Measurements from ENCODE around the gene LBHD2. TPM values are rescaled to one million over a fixed set of nuclear protein-coding genes. Genes with fewer than 3 reads are reported as not detected.

The LBHD2 gene
- total RNA-seq, 1 experiment from 2014 or later = not detected

GRCh38 chr14:103111232-103111868, 27.3 kb downstream of the LBHD2 start (continued):
- TF ChIP-seq ZBTB33 (IDR thresholded peaks at IDR 0.05; ENCODE audit: extremely low read depth, insufficient replicate concordance, low read length) (no peak), ELF1 (IDR thresholded peaks at IDR 0.05; ENCODE audit: borderline replicate concordance, low read depth) (no peak), ATF3 (IDR thresholded peaks at IDR 0.05) (no peak), ZNF274 (IDR thresholded peaks at IDR 0.05; ENCODE audit: low read depth, low read length) (no peak), POLR2AphosphoS5 (IDR thresholded peaks at IDR 0.05; ENCODE audit: low read depth, low read length) (no peak), RAD21 (IDR thresholded peaks at IDR 0.05; ENCODE audit: low read depth) (no peak)

DNA sequence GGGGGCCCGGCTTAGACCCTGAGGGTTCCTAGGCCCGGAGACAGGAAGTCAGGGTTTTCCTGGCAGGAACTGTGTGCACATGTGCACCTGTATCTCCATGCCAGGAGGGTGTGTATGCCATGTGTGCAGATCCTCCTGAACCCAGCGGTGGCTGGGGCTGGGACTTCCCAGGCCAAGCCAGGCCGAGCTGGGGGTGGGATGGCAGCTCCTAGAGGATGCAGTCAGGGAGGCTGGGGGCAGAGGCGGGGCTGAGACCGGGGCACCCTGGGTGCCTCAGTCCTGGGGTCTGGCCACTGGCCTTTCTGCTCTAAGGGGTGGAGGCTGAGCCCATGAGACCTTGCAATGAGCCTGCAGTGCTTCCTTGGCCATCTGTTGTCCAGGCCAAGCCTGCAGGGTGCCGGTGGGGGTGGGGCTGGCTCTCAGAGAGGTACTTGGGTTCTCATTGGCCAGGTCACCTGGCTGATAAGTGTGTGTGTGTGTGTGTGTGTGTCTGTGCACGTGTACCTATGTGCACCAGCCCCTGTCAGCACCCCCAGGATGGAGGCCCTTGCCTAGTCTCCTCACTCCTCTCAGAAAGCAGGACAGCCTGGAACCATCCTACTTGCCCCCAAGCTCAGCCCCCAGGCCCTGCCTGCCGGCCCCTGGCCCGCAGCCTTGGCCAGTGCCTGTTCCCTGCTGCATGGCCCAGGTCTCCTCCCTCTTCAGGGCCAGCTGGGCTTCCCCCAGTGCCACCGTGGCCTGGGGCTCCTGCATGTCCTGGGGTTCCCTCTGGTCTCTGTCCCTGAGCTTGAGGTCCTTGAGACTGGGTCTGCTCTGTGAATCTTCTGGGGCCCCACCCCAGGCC, 28.6 kb downstream of the LBHD2 start:
- Histone ChIP-seq H3K4me3 (replicated peaks in 1 of 2; ENCODE audit: low read depth in 1 of 2, low read length in 2 of 2) (no peak overlapping the region), H3K27ac (ENCODE audit: low read depth, low read length) (peak overlapping the region; percentile 13; the same call in 1 of the 2 replicates), H3K36me3 (ENCODE audit: control insufficient read depth in 1 of 2, insufficient read depth in 2 of 2, low read length in 2 of 2) (no peaks in the 10 kb centered on the region), H3K79me2 (ENCODE audit: insufficient read depth, low read length) (no peaks in the 10 kb centered on the region), H2AFZ (ENCODE audit: low read depth, low read length, poor library complexity, severe bottlenecking) (no peak overlapping the region), H3K4me2 (ENCODE audit: low read length) (peak overlapping the region; percentile 80), H3K9ac (ENCODE audit: low read length) (peak overlapping the region; percentile 63; the same call in 1 of the 2 replicates), H3K4me1 (ENCODE audit: control insufficient read depth in 1 of 2, insufficient read depth in 2 of 2, low read length in 2 of 2) (peaks cover 47 to 69% of the 10 kb centered on the region in 2 experiments), H4K20me1 (ENCODE audit: insufficient read depth) (no peaks in the 10 kb centered on the region), H3K9me2 (ENCODE audit: insufficient read depth) (no peaks in the 10 kb centered on the region), H3K27me3 (ENCODE audit: insufficient read depth, low read length) (no peaks in the 10 kb centered on the region), H3K9me3 (ENCODE audit: control insufficient read depth in 1 of 2, insufficient read depth in 1 of 2, low read depth in 1 of 2, low read length in 2 of 2) (no peaks in the 10 kb centered on the region)
- ChIA-PET POLR2A (no interaction called here), RAD21 (ENCODE audit: low non-redundant PET in 1 of 2, low total read pairs in 2 of 2, uncharacterized antibody in 2 of 2, unreplicated experiment in 2 of 2) (interaction anchor here (0.6 to 0.7 kb wide), 2 partner anchors 8 to 68 kb away, joined by 3 read pairs; no protein-coding TSS in a partner anchor), CTCF (no interaction called here)
- no peak for ATAC-seq
- TF ChIP-seq ZFX (IDR thresholded peaks at IDR 0.05) = peak; percentile 23; the same call in 1 of the 2 replicates
- no peak for TF ChIP-seq YY1 (IDR thresholded peaks at IDR 0.05; ENCODE audit: extremely low read depth, insufficient replicate concordance, low read depth, low read length)
- no peak for DNase-seq (ENCODE audit: low read depth, low spot score)
- intact Hi-C loops (cut with micrococcal nuclease) = no loop called here
- no TSS peak for BruUV-seq (replicated peaks)
